Measurements from ENCODE around the gene TFDP3.

The TFDP3 gene

DNA sequence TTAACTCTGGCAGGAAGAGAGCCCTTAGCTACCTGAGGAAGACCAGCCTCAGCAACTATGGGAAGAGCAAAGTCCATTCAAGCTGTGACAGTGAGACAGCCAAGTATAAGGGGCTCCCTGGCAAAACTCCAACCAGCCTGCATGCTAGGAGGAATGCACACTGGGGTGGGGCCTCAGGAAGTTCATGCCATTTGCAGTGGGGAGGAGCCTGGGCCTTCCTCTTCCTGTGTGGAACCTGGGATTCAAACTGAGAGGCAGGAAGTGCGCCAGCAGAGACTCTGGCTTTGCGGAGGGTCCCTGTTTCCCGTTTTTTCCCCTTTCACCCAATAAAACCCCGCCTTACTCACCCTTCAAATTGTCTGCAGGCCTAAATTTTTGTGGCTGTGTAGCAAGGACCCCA, 33.0 kb downstream of the TFDP3 start:
- DNase-seq, result no peak

DNA sequence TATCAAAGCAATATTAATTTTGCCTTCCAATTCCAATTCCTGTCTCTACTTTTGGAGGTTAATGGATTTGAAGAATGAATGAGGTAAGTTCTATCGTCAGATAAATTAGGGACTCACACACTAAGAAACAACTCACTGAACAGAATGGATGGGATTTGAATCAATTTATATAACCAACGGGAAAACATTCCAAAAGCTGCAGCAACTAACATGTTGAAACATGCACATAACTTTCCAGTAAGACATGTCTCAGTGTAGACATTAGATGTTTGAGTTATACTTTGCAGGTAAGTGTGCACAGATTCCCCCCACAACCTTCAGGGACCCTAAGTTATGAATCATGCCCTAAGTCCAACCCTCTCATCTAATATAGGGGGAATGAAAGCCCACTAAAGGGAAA, 34.3 kb downstream of the TFDP3 start:
- DNase-seq, result no peak

DNA sequence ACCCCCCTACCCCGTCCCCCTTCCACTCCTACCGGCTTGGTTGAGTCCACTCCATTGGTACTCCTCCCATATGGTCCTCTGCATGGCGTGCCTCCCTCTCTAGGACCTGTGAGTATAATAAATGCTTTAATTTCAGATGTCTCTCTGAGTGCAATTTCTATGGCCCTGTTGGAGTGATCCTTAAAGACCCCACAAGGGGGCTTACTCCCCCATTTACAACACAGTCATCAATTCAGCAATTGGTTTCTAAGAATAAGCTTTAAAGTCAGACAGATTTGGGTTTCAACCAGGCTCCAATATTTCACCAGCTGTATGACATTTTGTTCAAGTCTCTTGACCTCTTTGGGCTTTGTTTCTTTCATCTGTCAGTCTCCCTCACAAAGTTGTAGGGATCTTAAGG, 38.7 kb downstream of the TFDP3 start:
- no peak for DNase-seq

GRCh38 chrX:133177202-133177601, 41.0 kb downstream of the TFDP3 start:
- DNase-seq, result no peak

DNA sequence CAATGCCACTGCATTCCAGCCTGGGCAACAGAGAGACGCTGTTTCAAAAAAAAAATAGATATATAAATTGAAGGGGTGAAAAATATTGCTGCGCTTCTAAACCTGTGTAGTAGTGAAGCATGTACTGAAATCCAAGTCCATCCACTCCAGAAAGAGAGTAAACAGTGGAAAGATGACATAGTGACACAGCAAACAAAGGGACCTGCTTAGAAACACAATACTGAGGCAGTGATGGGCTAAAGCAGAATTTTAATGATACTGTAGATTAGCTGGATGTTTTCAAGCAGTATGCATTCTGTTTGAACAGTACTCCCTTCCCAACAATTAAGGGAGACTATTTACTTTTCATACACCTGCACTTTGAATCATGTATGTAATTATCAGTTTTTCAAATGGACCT, 42.5 kb downstream of the TFDP3 start:
- DNase-seq, result no peak

- DNase-seq, result no peak
Observed at GRCh38 chrX:133175162-133175561, 43.0 kb downstream of the TFDP3 start.

GRCh38 chrX:133171962-133172708, 46.0 kb downstream of the TFDP3 start:
- DNase-seq, result no peak
